ENCODE measurements around the gene CDADC1. TPM values are rescaled to one million over a fixed set of nuclear protein-coding genes. Genes with fewer than 3 reads are reported as not detected.

Gene CDADC1
- total and polyA plus RNA-seq, 2 donors (not counting 3 experiments of a cell fraction or from before 2014, with no cell fraction given): 2.4 to 9.1 TPM

DNA sequence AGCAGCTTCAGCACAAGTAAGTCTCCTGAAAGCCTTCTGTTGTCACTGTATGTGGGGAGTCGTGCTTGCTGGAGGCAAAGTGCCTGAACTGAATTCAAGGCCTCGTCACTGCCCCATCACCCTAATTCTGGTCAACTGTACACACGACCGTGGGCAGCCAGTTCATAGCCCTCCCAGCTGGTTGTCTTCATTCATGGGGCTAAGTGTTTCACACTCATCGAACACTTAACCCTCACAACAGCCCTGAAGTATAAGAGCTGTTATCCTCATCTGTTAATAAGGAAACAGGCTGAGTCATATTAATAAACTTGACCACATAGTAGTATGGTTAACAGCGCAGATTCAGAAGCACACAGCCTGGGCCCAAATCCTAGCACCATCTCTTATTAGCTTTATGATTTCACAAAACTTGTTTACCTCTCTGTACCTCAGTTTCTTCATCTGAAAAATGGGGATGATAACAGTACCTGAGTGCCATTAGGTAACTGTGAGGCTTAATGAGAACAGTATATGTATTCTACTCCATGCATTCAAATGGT is 66.7 kb downstream of the CDADC1 start:
- Histone ChIP-seq H3K36me3 (ENCODE audit: control insufficient read depth in 2 of 2, extremely low read depth in 1 of 2, insufficient read depth in 2 of 2, low read length in 2 of 2) (no peaks in the 10 kb centered on the region), H3K4me1 (ENCODE audit: control insufficient read depth, extremely low read depth, insufficient read depth, low read length) (peaks cover 10% of the 10 kb centered on the region), H3K9me3 (replicated peaks; ENCODE audit: control insufficient read depth, insufficient read depth, low read length) (no peaks in the 10 kb centered on the region), H3K4me2 (ENCODE audit: insufficient read depth, low read length) (peak overlapping the region; percentile 21), H3K79me2 (ENCODE audit: control insufficient read depth, insufficient read depth, low read length) (no peaks in the 10 kb centered on the region), H3K27me3 (ENCODE audit: control insufficient read depth in 2 of 2, insufficient read depth in 2 of 2, low read length in 2 of 2) (no peaks in the 10 kb centered on the region), H3K4me3 (replicated peaks in 1 of 3; ENCODE audit: insufficient read depth in 1 of 3, low read depth in 1 of 3, low read length in 3 of 3) (no peak overlapping the region), H4K20me1 (replicated peaks; ENCODE audit: control insufficient read depth, extremely low read depth, insufficient read depth, low read length) (no peaks in the 10 kb centered on the region), H3K27ac (ENCODE audit: insufficient read depth, low read depth, low read length) (peak overlapping the region; percentile 84), H3K9me1 (replicated peaks; ENCODE audit: control insufficient read depth, extremely low read depth, insufficient read depth, low read length) (no peaks in the 10 kb centered on the region), H2AFZ (ENCODE audit: low read depth, low read length) (peak overlapping the region; percentile 73), H3K9ac (replicated peaks; ENCODE audit: extremely low read depth, insufficient read depth, low read length) (peak overlapping the region; percentile 40)
- intact Hi-C loops (cut with micrococcal nuclease) (loop anchor here (1.0 to 5.0 kb wide), 2 partner anchors 130 to 183 kb away; partner anchors contain the start of genes CAB39L, PHF11 and SETDB2), dilution Hi-C loops (cut with MboI; ENCODE audit: extremely low pct_ligation_motif_present, low sequenced_read_pairs) (no loop called here)
- CTCF ChIA-PET: interaction anchor here (1.3 to 2.0 kb wide), 3 partner anchors 9 to 293 kb away, joined by 4 to 7 read pairs (median 4); no protein-coding TSS in a partner anchor
- BruUV-seq (replicated peaks): TSS peak; percentile 72
- no peak for DNase-seq (ENCODE audit: low read depth, low spot score)
- TF ChIP-seq JUN (IDR thresholded peaks at IDR 0.05; ENCODE audit: borderline replicate concordance, insufficient read depth, insufficient read length, low read depth) (no peak), EZH2 (IDR thresholded peaks at IDR 0.05; ENCODE audit: borderline replicate concordance, low read depth, low read length, severe bottlenecking) (no peak), GATA2 (IDR thresholded peaks at IDR 0.05; ENCODE audit: insufficient read depth, insufficient read length, low read depth, low read length) (no peak), MYC (IDR thresholded peaks at IDR 0.05; ENCODE audit: low read depth, low read length) (no peak), FOS (IDR thresholded peaks at IDR 0.05; ENCODE audit: borderline replicate concordance, insufficient read depth, low read length) (no peak), POLR2A (IDR thresholded peaks at IDR 0.05; ENCODE audit: low read depth, low read length) (no peak), POLR2AphosphoS5 (IDR thresholded peaks at IDR 0.05; ENCODE audit: insufficient read depth, low read depth, low read length) (no peak)
- TF ChIP-seq, protein P1, sequence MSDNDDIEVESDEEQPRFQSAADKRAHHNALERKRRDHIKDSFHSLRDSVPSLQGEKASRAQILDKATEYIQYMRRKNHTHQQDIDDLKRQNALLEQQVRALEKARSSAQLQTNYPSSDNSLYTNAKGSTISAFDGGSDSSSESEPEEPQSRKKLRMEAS (IDR thresholded peaks at IDR 0.05; ENCODE audit: insufficient read depth, insufficient read length): no peak
- TF ChIP-seq, protein P2, sequence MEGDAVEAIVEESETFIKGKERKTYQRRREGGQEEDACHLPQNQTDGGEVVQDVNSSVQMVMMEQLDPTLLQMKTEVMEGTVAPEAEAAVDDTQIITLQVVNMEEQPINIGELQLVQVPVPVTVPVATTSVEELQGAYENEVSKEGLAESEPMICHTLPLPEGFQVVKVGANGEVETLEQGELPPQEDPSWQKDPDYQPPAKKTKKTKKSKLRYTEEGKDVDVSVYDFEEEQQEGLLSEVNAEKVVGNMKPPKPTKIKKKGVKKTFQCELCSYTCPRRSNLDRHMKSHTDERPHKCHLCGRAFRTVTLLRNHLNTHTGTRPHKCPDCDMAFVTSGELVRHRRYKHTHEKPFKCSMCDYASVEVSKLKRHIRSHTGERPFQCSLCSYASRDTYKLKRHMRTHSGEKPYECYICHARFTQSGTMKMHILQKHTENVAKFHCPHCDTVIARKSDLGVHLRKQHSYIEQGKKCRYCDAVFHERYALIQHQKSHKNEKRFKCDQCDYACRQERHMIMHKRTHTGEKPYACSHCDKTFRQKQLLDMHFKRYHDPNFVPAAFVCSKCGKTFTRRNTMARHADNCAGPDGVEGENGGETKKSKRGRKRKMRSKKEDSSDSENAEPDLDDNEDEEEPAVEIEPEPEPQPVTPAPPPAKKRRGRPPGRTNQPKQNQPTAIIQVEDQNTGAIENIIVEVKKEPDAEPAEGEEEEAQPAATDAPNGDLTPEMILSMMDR (IDR thresholded peaks at IDR 0.05; ENCODE audit: extremely low read depth in 1 of 2, insufficient read depth in 1 of 2, low read depth in 1 of 2, low read length in 2 of 2): no peak
- FAIRE-seq: no peak
- POLR2A ChIA-PET: no interaction called here
